Measurements from ENCODE around the gene MRPL12. TPM values are rescaled to one million over a fixed set of nuclear protein-coding genes. Genes with fewer than 3 reads are reported as not detected.

The MRPL12 gene
- total and polyA plus RNA-seq, 2 of the 13 experiments (the other 11 are each of a cell fraction or from before 2014, with no cell fraction given), result 39.1 to 94.1 TPM

- TF ChIP-seq GFI1 (CRISPR knock-in tag; IDR thresholded peaks at IDR 0.05; ENCODE audit: borderline replicate concordance) (no peak; the same call in 1 of the 2 replicates), MAFG (CRISPR knock-in tag; IDR thresholded peaks at IDR 0.05) (no peak), AFF4 (CRISPR knock-in tag; IDR thresholded peaks at IDR 0.05) (0 out of 2 replicates have a peak, but pooled peaks have one; percentile 2), ZNF784 (CRISPR knock-in tag; IDR thresholded peaks at IDR 0.05; ENCODE audit: borderline replicate concordance) (no peak), ZNF614 (CRISPR knock-in tag; IDR thresholded peaks at IDR 0.05; ENCODE audit: borderline replicate concordance) (no peak), NBN (conservative IDR thresholded peaks at IDR 0.05) (no peak), EEA1 (CRISPR knock-in tag; IDR thresholded peaks at IDR 0.05; ENCODE audit: borderline replicate concordance) (no peak), MAX (IDR thresholded peaks at IDR 0.05) (no peak), ZNF737 (CRISPR knock-in tag; IDR thresholded peaks at IDR 0.05; ENCODE audit: borderline replicate concordance) (0 out of 2 replicates have a peak, but pooled peaks have one; percentile 55), ZNF276 (CRISPR knock-in tag; IDR thresholded peaks at IDR 0.05; ENCODE audit: low read depth) (no peak; the same call in 1 of the 2 replicates), ZNF773 (CRISPR knock-in tag; IDR thresholded peaks at IDR 0.05; ENCODE audit: borderline replicate concordance) (no peak), EED (CRISPR knock-in tag; IDR thresholded peaks at IDR 0.05) (no peak), RFX3 (CRISPR knock-in tag; IDR thresholded peaks at IDR 0.05) (no peak)
- TF ChIP-seq, protein P1, sequence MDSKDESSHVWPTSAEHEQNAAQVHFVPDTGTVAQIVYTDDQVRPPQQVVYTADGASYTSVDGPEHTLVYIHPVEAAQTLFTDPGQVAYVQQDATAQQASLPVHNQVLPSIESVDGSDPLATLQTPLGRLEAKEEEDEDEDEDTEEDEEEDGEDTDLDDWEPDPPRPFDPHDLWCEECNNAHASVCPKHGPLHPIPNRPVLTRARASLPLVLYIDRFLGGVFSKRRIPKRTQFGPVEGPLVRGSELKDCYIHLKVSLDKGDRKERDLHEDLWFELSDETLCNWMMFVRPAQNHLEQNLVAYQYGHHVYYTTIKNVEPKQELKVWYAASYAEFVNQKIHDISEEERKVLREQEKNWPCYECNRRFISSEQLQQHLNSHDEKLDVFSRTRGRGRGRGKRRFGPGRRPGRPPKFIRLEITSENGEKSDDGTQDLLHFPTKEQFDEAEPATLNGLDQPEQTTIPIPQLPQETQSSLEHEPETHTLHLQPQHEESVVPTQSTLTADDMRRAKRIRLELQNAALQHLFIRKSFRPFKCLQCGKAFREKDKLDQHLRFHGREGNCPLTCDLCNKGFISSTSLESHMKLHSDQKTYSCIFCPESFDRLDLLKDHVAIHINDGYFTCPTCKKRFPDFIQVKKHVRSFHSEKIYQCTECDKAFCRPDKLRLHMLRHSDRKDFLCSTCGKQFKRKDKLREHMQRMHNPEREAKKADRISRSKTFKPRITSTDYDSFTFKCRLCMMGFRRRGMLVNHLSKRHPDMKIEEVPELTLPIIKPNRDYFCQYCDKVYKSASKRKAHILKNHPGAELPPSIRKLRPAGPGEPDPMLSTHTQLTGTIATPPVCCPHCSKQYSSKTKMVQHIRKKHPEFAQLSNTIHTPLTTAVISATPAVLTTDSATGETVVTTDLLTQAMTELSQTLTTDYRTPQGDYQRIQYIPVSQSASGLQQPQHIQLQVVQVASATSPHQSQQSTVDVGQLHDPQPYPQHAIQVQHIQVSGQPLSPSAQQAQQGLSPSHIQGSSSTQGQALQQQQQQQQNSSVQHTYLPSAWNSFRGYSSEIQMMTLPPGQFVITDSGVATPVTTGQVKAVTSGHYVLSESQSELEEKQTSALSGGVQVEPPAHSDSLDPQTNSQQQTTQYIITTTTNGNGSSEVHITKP (CRISPR knock-in tag; IDR thresholded peaks at IDR 0.05; ENCODE audit: low read depth), result 0 out of 2 replicates have a peak, but pooled peaks have one; percentile 8
These were observed 37.1 kb upstream of the MRPL12 start (continued) for GRCh38 chr17:81666092-81666341.

All from HepG2 (cell line).